Central memory CD8-positive, alpha-beta T cell (primary cell): ENCODE data around the gene NT5DC1.

Source experiments
- ATAC-seq: fragments of 150-1000 bp; cut with Tn5 transposase; replicated peaks from 2 replicates; pipeline ENCODE4 v1.10.0; 2022; ENCODE audit warnings: mild to moderate bottlenecking, moderate FRiP score, moderate number of reproducible peaks; ENCODE audit not compliant: poor library complexity, severe bottlenecking; ENCODE audit errors: extremely low read depth
- DNase-seq, 2 donors: peaks; one replicate each; pipeline ENCODE4 v3.0.0; 2021; ENCODE audit warnings: low spot score in 2 of 2
- H3K27ac Mint-ChIP-seq: one replicate; pipeline ENCODE4 v1.8.0; 2022; ENCODE audit warnings: low read depth, mild to moderate bottlenecking, moderate library complexity, mixed read lengths
- H3K27me3 Mint-ChIP-seq: one replicate; pipeline ENCODE4 v1.8.0; 2022; ENCODE audit warnings: mixed read lengths
- H3K36me3 Mint-ChIP-seq: one replicate; pipeline ENCODE4 v1.8.0; 2022; ENCODE audit warnings: mild to moderate bottlenecking, moderate library complexity, mixed read lengths; ENCODE audit not compliant: insufficient read depth
- H3K4me1 Mint-ChIP-seq: one replicate; pipeline ENCODE4 v1.8.0; 2022; ENCODE audit warnings: mixed read lengths
- H3K4me3 Mint-ChIP-seq: one replicate; pipeline ENCODE4 v1.8.0; 2022; ENCODE audit warnings: mild to moderate bottlenecking, moderate library complexity, mixed read lengths
- H3K9me3 Mint-ChIP-seq: one replicate; pipeline ENCODE4 v1.8.0; 2022; ENCODE audit warnings: mixed read lengths

The NT5DC1 gene

DNA sequence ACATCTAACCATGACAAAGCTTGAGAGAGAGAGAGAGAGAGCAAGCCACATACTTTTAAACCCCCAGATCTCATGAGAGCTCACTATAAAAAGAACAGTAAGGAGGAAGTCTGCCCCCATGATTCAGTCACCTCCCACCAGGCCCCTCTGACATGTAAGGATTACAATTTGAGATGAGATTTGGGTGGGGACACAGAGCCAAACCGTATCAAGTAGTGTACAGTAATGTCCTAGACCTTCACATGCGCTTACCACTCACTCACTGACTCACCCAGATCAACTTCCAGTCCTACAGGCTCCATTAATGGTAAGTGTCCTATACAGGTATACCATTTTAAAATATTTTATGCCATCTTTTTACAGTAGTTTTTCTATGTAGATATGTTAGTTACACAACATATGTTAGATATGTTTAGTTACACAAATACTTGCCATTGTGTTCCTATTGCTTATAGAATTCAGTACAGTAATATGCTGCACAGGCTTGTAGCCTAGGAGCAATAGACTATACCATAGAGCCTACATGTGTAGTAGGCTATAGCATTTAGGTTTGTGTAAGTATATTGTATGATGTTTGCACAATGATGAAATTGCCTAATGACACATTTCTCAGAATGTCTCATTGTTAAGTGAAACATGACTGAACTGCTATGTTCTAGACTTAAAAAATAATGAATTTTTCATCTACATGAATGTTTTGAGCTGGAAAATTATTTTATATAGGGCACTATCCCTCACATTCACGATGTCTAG lies 167.4 kb downstream of the NT5DC1 start:
- H3K27ac Mint-ChIP-seq: peak overlapping the region; percentile 26
- H3K4me3 Mint-ChIP-seq: no peak overlapping the region
- H3K36me3 Mint-ChIP-seq: peaks cover 13% of the 10 kb centered on the region
- peaks cover 10% of the 10 kb centered on the region for H3K9me3 Mint-ChIP-seq
- no peaks in the 10 kb centered on the region for H3K27me3 Mint-ChIP-seq
- ATAC-seq (no peak), DNase-seq (no peak)
- H3K4me1 Mint-ChIP-seq: peaks cover 31% of the 10 kb centered on the region

DNA sequence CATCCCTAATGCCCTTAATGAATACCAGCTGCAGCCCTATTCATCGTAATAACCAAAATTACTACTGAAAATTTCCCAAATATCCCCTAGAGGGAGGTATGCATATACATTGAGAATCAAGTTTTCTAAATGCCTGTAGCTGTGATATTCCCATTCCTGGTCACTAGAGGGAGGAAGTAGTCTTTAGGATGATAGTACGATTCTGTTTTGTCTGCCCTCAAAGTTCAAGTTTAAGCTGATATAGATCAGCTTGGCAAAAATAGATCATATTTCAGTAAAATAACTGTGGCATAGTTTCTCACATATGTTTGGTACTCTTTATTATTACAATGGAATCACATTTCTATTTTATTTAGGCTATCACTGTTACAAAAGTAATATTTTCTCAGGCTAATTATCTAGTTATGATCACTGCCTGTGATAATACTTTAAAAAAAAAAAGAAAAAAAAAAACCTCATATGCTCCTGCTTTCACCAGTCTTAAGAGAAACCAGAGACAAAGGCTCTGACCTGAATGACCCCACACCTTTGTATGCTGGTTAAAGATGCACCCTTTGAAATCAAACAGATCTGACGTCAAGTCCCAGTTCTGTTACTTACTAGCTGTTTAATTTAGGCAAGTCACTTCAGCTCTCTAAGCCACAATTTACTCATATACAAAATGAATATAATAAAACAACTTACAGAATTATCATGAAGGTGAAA lies 168.1 kb downstream of the NT5DC1 start:
- peak overlapping the region; percentile 26 for H3K27ac Mint-ChIP-seq
- no peak overlapping the region for H3K4me3 Mint-ChIP-seq
- peak; percentile 64 for ATAC-seq
- H3K27me3 Mint-ChIP-seq: no peaks in the 10 kb centered on the region
- DNase-seq: no peak
- peaks cover 6% of the 10 kb centered on the region for H3K9me3 Mint-ChIP-seq
- peaks cover 20% of the 10 kb centered on the region for H3K36me3 Mint-ChIP-seq
- peaks cover 35% of the 10 kb centered on the region for H3K4me1 Mint-ChIP-seq

DNA sequence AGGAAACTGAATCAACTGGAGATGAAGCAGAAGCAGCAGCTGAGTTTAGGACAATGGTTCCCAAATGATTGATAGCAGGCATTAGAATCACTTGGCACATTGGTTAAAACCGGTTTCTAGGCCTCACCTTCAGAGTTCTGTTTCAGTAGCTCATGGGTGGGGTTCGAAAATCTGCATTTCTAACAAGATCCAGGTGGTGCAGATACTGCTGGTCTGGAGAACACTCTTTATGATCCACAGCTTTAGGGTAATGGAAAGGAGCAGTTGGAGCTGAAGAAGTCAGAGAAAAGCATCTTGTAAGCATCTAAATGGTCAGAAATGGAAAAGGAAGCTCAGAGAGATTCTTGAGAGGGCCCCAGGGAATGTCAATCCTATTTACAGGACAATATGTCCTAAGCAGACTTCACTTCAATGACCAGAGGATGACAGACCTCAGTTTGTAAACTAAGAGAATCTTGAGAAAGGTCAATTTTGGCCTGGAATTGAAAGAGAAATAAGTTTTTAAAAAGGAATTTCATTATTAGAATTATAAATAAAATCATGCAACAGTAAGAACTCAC lies 170.6 kb downstream of the NT5DC1 start:
- Mint-ChIP-seq H3K9me3 (no peaks in the 10 kb centered on the region), H3K27me3 (no peaks in the 10 kb centered on the region), H3K27ac (no peak overlapping the region), H3K4me1 (peaks cover 42% of the 10 kb centered on the region), H3K4me3 (no peak overlapping the region), H3K36me3 (peaks cover 43% of the 10 kb centered on the region)
- no peak for ATAC-seq
- DNase-seq: no peak

GRCh38 chr6:116277124-116277523 lies 176.5 kb downstream of the NT5DC1 start:
- peak overlapping the region; percentile 98 for H3K27ac Mint-ChIP-seq
- peak overlapping the region; percentile 89 for H3K4me3 Mint-ChIP-seq
- ATAC-seq: no peak
- DNase-seq: no peak
- peaks cover 64% of the 10 kb centered on the region for H3K4me1 Mint-ChIP-seq
- no peaks in the 10 kb centered on the region for H3K27me3 Mint-ChIP-seq
- peaks cover 68% of the 10 kb centered on the region for H3K36me3 Mint-ChIP-seq
- H3K9me3 Mint-ChIP-seq: no peaks in the 10 kb centered on the region

- Mint-ChIP-seq H3K27me3 (no peaks in the 10 kb centered on the region), H3K27ac (peak overlapping the region; percentile 98), H3K9me3 (no peaks in the 10 kb centered on the region), H3K36me3 (peaks cover 59% of the 10 kb centered on the region), H3K4me1 (peaks cover 54% of the 10 kb centered on the region), H3K4me3 (peak overlapping the region; percentile 89)
- DNase-seq (no peak), ATAC-seq (no peak)
Measured at GRCh38 chr6:116278481-116278829, 177.8 kb downstream of the NT5DC1 start.

DNA sequence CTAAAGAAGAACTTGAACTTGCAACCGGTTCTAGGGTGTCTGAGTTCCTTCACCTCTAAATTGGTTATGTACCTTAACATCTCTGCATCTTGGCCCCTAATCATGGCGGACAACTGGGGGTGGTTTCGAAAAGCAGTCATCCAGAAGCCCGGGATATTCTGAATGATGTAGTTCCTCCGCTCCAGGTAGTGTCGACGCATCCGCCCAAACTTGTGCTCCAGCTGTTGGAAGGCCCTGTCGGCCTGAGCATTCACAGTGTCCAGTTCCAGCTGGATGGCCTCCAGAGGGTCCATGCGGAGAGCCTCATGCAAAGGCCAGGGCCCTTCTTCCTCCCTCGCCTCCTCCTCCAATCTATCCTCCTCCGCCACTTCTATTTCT lies 178.2 kb downstream of the NT5DC1 start:
- Mint-ChIP-seq H3K4me3 (peak overlapping the region; percentile 89), H3K27ac (peak overlapping the region; percentile 98), H3K4me1 (peaks cover 53% of the 10 kb centered on the region), H3K36me3 (peaks cover 55% of the 10 kb centered on the region), H3K27me3 (no peaks in the 10 kb centered on the region), H3K9me3 (no peaks in the 10 kb centered on the region)
- ATAC-seq: no peak
- DNase-seq: no peak

- Mint-ChIP-seq H3K4me1 (peaks cover 53% of the 10 kb centered on the region), H3K9me3 (no peaks in the 10 kb centered on the region), H3K4me3 (peak within 1 kb of the TSS; percentile 89), H3K27ac (peak within 1 kb of the TSS; percentile 98), H3K36me3 (peaks cover 48% of the 10 kb centered on the region), H3K27me3 (no peaks in the 10 kb centered on the region)
- DNase-seq (peak; percentile 88 to 93), ATAC-seq (peak; percentile 88)
Measured at GRCh38 chr6:116279232-116280160, 178.8 kb downstream of the NT5DC1 start, which contains the start of gene TSPYL1. Gene TSPYL1 (minus strand): TSS chr6:116279930. CDS start chr6:116279830, 100 bp downstream.

- no peaks in the 10 kb centered on the region for H3K27me3 Mint-ChIP-seq
- H3K4me1 Mint-ChIP-seq: peaks cover 48% of the 10 kb centered on the region
Measured at GRCh38 chr6:116280161-116280932, 179.7 kb downstream of the NT5DC1 start.

GRCh38 chr6:116280933-116281316 lies 180.3 kb downstream of the NT5DC1 start:
- peaks cover 42% of the 10 kb centered on the region for H3K4me1 Mint-ChIP-seq
- H3K27ac Mint-ChIP-seq: peak overlapping the region; percentile 98
- peak overlapping the region; percentile 89 for H3K4me3 Mint-ChIP-seq
- DNase-seq (no peak), ATAC-seq (no peak)
- peaks cover 36% of the 10 kb centered on the region for H3K36me3 Mint-ChIP-seq
- no peaks in the 10 kb centered on the region for H3K27me3 Mint-ChIP-seq
- H3K9me3 Mint-ChIP-seq: no peaks in the 10 kb centered on the region

More at GRCh38 chr6:116280161-116280932, 179.7 kb downstream of the NT5DC1 start:
- H3K27ac Mint-ChIP-seq: peak overlapping the region; percentile 98
- no peak for ATAC-seq
- no peaks in the 10 kb centered on the region for H3K9me3 Mint-ChIP-seq
- H3K36me3 Mint-ChIP-seq: peaks cover 42% of the 10 kb centered on the region
- DNase-seq: no peak
- H3K4me3 Mint-ChIP-seq: peak overlapping the region; percentile 89

DNA sequence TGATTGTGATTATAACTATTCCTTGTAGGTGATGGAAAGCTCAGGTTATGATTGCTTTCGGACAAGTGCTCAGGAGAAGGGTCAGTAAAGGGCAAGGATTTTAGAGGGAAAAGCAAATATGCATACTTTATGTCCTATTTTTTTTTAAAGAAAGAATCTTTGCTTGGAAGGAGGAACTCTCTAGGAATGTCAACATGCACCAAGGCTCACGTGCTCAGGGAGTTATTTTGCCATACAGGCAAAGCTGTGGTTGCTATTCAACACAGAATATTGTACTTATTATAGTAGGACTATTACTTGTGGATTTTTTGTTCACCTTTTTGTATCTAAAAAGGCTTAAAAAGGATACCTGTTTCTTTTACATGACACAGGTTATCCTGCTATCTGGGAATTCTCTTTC lies 182.0 kb downstream of the NT5DC1 start:
- no peak overlapping the region for H3K4me3 Mint-ChIP-seq
- no peak overlapping the region for H3K27ac Mint-ChIP-seq
- H3K36me3 Mint-ChIP-seq: peaks cover 21% of the 10 kb centered on the region
- ATAC-seq (no peak), DNase-seq (no peak)
- H3K4me1 Mint-ChIP-seq: peaks cover 25% of the 10 kb centered on the region
- H3K9me3 Mint-ChIP-seq: no peaks in the 10 kb centered on the region
- H3K27me3 Mint-ChIP-seq: no peaks in the 10 kb centered on the region

GRCh38 chr6:116283191-116283590 lies 182.5 kb downstream of the NT5DC1 start:
- no peaks in the 10 kb centered on the region for H3K9me3 Mint-ChIP-seq
- no peak overlapping the region for H3K27ac Mint-ChIP-seq
- DNase-seq (no peak), ATAC-seq (no peak)
- no peak overlapping the region for H3K4me3 Mint-ChIP-seq
- H3K4me1 Mint-ChIP-seq: peaks cover 21% of the 10 kb centered on the region
- peaks cover 19% of the 10 kb centered on the region for H3K36me3 Mint-ChIP-seq
- H3K27me3 Mint-ChIP-seq: no peaks in the 10 kb centered on the region
